ENCODE measurements around the gene DIS3L2.
"Not testable (repeated sequence)": the region's sequence is repeated elsewhere in the genome, so short reads cannot be mapped to it uniquely, and the experiment has no call there.

The DIS3L2 gene

DNA sequence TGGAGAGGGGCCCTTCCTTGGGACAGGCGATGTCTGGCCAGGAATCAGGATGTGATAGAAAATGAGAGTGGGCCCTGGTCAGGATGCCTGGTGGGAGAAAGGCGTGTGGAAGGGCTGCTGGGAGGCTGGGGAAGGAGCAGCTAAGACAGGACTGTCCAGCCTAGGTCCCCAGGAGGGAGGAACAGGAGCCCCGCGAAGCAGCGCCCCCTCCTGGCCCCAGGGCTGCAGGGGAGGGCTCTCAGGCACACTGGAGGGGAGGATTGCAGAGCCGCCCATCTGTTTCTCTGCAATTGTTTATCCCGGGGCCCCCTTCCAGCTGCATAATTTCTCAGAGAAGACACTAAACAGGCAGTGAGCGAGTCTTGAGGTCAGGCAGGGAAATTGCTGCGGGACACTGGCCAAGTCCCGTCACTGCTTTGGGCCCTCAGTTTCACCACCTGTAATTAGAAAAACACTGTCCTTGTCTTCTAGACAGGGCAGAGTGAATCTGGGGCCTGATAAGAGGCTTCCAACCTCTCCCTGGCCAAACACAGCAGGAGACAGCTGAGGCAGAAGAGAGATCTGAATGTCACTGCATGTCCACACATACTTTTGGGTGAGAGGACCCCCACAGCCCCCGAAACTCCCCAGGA is 31.4 kb upstream of the DIS3L2 start:
- DNase-seq (ENCODE audit: low read depth), result no peak

DNA sequence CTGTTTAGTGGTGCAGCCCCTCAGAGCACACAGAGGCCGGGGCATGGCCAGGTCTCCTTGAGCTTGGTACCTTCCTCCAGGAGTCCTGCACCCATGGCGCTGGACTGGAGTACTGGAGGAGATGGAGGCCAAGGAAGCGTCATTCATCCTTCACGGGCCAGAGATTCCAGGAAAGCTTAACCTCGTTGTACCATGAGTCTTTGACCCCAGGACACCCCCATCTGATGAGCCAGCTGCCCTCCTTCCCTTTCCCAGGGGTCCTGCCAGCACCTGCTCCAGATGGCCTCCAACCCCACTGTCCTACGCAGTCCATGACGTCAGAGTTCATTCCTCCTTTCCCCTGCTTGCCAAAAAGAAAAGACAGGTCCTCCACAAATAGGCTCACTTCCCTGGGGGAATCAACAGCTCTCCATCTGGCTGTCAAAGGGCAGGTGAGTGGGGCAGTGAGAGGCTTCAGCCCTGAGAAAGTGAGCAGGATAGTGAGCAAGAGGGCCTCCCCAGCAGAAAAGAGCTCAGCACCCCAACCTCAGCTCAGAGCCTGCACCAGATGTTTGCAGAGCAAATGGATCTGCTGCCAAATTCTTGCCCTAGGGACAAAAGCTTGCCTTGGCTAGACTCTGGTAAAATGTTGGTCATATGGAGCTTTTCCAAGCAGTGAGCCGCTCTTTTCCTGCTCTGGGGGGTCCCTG is 30.8 kb upstream of the DIS3L2 start:
- no peak for DNase-seq (ENCODE audit: low read depth)

DNA sequence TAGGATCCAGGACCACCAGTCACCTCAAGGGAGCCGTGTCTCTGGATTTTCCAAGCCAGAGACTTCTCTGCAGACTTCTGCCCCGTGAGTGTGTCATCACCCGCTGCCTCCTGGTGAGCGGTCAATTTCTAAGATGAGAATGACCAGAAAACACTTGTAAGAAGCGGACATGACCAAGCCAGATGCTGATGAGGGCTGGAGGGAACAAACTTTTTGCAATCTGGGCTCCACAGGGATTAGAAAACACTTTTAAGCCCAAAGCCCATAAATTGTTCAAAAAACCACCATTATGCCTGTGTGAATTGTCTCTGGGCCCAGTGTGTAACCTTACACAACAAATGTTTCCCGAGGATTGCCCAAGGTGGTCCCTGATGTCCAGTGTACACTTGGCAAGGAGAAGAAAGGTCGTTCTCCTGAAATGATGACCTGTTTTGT is 30.0 kb upstream of the DIS3L2 start:
- DNase-seq (ENCODE audit: low read depth), result no peak

DNA sequence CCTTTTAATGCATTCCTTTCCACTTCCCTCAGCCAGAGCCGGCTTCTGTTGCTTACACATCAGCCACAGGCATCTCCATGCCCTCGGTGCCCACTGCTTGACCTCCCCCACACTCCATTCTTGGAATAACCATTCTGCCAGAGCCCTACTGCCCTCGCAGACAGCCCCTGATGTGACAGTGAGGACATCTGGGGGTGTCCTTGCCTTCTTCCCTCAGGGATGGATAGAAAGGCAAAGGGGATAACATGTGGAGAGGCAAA is 28.9 kb upstream of the DIS3L2 start:
- no peak for DNase-seq (ENCODE audit: low read depth)

DNA sequence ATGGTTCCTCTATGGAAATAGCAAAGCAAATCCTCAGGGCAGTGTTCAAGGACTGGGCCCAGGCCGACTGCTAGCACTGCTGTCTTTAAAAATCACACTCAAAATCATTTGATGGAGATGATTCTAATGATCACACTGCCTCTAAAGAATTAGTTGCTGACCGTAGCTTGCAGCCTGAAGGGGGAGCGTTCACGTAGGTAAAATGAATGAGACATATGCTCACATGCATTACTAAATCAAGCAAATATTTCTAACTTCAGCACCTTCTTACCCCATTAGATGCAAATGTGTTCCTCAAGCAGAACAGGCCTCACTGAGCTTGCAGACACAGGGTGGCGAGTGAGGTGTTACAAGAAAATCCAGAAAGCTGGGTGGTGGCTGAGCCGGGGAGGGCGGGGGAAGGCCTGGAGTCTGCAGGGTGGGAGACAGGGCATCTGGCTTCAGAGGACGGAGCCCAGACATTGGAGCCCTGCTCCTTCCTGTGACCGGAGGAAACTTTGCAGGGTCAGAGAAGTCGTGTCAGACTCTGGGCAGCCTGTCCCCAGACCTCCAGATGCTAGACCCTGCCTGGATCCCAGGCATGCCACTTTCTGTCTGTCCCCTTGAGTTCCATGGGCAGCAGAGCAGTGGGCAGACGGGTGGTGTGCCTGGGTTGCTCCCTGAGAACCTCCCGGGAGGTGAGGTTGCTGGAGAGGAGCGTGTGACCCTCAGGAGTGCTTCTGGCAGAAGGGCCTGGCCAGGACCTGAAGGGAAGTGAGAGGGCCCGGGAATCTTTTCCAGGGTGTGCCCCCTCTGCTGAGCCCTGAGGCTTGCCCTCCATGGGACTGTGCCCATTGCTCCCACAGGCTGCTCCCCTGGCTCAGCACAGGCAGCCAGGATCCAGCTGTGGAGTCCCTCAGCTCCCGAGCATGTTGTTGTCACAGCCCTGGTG is 28.3 kb upstream of the DIS3L2 start:
- no peak for DNase-seq (ENCODE audit: low read depth)

DNA sequence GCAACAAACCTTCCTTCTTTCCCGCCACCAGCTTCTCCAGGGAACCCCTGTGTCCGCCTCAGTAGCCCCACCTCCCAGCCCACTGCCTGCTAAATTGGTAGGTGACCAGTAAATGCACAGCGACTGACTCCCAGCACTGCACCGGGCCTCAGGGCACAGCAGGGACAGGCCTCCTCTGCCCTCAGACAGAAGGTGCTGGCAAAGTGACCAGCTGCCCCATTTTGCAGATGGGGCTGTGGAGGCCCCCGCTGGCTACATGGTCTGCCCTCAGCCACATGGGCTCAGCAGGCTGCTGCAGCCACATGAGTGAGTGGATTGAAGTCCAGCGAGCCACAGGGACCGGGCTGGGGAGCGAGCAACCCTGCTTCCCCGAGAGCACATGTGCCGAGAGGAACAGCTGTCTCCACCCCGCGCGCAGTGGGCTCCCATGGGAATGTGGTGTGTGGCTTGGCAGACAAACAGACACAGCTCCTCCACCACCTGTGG is 27.6 kb upstream of the DIS3L2 start:
- DNase-seq (ENCODE audit: low read depth), result no peak

DNA sequence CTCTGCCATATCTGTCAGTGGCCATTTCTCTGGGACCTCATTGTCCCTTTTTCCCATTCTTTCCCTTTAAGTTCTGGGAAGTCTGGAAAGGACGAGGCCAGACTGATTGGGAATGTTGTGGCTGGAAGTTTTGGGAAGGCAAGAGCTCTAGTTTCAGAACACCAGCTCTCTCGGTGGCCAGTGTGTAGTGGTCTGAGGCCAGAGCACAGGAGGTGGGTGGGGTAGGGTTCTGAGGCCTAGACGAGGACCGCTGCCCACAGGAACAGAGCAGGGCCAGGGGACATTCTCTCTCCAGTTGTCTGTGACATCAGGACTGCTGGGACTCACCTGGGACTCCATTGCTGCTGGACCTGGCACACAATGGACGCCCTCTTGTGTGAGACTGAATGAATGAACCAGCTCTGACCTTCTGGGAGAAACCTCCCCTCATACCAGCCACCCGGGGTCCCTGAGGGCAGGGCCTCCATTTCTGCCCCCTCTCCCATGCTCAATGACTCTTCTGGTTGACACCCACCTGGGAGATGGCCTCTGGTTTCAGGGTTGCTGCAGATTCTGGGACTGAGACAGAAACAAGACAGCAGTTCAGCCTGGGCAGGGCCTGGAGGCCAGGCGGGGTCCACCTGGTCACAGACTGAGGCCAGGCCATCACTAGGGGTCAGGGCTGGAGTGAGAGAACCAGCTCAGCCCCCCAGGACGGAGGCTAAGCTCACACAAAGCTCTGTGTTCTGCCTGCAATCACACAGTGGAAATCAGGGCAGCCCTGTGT is 26.9 kb upstream of the DIS3L2 start:
- DNase-seq (ENCODE audit: low read depth), result no peak

DNA sequence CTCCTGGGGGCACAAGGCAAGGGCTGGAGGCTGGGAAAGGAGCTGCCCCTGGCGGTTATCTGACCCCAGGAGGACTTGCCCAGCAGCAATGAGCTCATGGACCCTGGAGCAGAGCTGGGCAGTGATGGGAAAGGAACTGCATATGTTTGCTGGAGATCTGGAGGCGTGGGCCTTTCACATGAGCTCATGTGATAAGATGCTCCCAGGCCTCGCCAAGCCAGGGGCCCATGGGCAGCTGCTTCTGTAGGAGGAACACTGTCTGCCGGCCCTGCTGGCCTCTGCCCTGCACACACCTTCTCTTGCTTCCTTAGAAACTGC is 26.3 kb upstream of the DIS3L2 start:
- DNase-seq (ENCODE audit: low read depth), result no peak

DNA sequence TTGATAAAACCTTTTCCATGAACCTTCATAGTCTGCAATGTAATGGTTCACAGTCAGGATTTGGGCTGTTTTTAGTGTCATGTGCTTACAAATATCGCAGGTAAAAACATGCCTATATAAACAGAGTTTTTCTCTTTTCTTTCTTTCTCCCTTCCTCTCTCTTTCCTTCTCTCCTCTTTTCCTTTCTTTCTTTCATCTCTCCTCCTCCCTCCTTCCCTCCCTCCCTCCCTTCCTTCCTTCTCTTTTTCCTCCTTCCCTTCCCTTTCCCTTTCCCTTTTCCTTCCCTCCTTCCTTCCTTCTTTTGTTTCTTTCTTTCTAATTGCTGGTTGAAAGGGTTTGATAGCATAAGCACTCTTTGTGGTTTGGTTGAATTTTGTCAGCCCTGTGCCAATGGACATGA is 25.7 kb upstream of the DIS3L2 start:
- no peak for DNase-seq (ENCODE audit: low read depth)

DNA sequence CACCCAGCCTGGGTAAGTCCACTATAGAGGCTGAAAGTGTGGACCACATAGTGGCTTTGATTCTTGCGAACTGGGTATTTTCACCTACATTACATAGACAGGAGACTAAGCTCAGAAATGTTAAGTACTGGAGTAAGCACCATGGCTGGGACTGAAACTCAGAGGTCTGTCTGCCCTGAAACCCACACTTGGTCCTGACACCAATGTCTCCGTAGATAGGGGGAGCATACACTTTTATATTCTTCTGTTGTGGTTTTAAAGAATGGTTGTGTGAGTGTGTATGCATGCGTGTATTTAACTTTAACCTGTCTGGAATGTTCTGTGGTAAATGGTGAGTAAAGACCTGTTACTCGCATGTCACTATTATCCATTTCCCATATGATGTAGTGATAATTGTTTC is 25.0 kb upstream of the DIS3L2 start:
- DNase-seq (ENCODE audit: low read depth), result no peak

DNA sequence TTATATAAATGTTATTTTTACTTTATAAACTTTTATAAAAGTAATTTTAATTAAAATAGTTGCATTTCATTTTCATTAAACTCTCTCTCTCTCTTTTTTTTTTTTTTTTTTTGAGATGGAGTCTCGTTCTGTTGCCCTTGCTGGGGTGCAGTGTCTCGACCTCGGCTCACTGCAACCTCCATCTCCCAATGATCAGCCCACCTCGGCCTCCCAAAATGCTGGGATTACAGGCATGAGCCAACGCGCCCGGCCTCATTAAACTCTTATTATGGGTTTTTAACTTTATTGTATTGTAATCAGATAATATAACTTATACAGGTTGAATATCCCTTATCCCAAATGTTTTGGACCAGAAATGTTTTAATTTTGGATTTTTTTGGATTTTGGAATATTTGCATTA is 24.5 kb upstream of the DIS3L2 start:
- no peak for DNase-seq (ENCODE audit: low read depth)

DNA sequence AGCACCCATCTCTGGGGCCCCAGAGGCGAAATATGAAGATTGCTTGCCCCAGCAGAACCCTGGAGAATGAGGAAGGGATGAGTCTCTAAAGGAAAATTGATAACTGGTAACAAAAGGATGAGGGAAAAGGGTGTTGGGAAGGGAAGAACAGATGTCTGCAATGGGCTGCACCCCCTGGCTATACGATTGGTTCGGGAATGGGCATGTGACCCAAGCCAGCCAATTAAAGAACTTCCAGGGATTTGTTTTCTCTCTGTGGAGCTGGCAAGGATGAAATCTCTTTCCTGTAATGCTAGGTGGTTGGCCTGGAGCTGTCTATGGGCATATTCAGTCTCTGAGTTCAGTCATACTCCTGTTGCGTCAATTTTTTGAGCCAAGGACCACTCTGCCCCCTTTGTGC is 22.5 kb upstream of the DIS3L2 start:
- no peak for DNase-seq (ENCODE audit: low read depth)

DNA sequence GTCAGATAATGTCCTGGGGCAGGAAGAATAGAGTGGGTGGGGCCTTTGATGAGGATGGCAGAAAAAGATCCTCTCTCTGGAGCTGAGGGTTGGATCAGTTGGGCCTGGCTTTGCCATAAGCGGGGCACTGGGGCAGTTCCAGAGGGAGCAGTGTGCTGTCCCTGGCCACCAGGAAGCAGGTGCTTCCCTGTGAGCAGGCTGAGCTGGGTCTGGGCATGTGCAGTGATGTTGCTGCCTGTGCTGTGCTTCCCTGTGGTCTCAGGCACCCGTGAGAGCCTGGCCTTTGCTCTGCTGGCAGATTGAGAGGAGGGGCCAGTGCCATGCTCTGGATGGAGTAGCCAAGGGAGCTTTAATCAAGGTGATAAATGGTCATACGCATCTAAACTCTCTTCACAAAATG is 20.7 kb upstream of the DIS3L2 start:
- DNase-seq (ENCODE audit: low read depth), result no peak

DNA sequence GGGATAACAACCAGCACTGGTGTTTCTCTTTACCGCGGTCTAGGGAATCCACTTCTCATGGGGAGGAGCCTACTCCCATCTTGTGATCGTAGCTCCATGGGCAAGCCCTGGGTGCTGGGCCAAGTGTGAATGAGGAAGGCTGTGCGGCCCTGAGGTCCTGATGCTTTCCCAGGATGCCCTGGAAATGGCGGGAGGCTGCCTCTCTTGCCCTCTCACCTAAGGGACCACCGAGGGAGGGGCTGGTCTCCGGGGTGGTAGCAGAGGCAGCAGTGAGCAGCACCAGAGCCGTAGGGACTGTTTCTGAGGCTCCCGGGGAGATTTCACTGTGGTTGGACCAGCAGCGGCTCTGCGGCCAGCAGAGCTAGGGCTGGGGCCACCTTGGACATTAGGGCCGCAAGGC is 19.8 kb upstream of the DIS3L2 start:
- DNase-seq (ENCODE audit: low read depth), result no peak

DNA sequence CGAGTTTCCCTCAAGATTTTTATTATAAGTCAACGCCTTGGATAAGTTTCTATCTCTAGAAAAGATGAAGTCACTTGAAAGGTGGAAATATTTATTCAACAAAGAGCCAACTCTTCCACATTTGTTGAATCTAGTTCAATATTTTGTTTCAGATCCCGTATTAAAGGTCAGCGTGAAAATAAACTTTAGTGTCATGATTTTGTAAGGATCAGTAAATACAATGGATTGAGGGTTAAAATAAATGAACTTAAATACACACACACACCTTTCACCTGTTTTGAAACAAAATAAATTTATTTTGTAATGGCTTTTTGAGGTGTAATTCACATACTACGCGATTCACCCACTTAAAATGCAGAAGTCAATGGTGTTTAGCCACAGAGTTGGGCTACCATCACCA is 19.3 kb upstream of the DIS3L2 start:
- no peak for DNase-seq (ENCODE audit: low read depth)

DNA sequence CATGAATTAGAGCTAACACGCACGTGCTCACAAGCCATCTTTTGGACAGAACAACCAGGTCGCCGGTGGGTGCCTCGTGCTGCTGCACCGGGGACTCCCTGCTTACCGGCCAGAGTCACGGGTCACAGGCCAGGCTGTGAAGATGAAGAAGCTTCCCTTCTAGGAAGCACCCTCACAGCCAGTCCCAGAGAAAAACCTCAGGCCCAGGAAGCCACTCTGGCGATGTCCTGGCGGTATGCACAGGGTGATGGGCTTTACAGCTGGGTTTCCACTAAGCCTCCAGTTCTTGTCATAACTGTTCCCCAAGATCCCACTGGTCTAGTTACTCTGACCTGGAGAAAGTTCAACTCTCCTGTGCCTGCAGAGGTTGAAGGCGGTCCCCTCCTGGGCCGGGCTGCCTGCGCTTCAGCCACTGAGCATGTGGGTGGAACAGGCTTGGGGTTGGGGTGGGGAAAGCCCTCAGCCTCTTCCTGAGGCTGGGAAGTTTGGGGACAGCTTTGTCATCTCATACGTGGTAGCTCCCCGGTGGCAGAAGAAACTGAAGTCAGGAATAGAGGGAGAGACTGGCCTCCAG is 15.2 kb upstream of the DIS3L2 start:
- DNase-seq (ENCODE audit: low read depth), result no peak

DNA sequence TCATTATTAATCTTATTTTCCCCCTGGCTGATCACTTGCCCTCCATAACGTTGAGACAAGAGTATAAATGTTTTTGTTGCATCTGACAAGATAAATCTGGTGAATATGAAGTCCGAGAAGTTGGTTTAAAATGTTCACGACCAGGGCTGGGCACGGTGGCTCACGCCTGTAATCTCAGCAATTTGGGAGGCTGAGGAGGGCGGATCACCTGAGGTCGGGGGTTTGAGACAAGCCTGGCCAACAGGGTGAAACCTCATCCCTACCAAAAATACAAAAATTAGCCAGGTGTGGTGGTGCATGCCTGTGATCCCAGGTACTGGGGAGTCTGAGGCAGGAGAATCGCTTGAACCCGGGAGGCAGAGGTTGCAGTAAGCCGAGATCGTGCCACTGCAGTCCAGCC is 14.4 kb upstream of the DIS3L2 start:
- not testable (repeated sequence) for DNase-seq (ENCODE audit: low read depth)

DNA sequence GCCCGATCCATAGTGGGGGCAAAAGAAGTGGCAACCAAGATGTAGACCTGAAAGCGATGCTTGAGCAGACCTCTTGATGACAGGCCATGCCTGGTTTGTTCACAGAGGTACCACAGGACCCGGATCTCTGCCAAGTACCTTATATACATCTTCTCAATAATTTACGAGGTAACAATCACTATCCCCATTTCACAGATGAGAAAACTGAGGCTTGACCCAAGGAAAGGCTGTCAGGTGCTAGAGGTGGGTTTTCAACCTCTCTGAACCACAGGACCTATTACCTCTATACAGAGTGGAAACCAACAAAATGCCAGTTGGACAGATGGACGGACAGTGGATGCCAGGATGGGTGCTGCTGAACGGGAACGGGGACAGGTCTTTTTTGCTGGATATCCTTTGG is 13.8 kb upstream of the DIS3L2 start:
- DNase-seq (ENCODE audit: low read depth), result no peak

DNA sequence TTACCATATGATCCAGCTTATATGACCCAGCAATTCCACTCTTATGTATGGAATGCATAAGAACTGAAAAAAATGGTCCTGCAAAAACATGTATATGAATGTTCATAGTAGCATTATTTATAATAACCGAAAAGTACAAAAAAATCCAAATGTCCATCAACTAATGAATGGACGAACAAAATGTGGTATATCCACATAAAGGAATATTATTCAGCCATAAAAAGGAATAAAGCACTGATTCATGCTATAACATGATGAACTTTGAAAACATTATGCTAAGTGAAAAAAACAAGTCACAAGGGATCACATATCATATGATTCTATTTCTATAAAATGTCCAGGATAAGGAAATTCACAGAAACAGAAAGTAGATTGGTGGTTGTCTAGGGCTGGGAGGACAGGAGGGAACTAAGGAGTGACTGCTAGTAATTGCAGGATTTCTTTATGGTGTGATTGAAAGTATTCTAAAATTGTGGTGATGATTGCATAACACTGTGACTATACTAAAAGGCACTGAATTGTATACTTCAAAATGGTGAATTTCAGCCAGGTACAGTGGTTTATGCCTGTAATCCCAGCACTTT is 10.0 kb upstream of the DIS3L2 start:
- DNase-seq (ENCODE audit: low read depth), result no peak

DNA sequence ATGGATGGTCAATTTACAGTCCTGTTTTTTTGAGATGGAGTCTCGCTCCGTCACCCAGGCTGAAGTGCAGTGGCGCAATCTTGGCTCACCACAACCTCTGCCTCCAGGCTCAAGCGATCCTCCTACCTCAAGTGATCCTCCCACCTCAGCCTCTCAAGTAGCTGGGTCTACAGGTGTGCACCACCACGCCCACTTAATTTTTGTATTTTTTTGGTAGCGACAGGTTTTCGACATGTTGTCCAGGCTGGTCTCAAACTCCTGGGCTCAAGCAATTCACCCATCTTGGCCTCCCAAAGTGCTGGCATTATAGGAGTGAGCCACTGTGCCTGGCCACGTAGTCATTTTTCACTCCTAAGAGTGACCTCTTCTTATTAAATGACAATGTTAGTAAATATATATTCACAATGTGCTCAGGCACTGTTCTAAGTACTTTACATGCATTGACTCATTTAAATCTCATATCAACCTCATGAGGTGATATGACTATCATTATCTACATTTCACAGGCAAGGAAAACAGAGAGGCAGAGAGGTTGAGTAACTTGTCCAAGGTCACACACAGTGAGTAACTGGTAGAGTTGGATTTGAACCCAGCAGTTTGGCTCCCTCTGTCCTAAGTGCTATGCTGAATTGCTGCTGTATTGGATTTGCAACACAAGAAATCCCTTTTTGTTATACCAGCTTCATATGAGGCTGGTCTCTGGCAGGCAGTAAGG is 5.6 kb upstream of the DIS3L2 start:
- no peak for DNase-seq (ENCODE audit: low read depth)

Data from stimulated activated CD8-positive, alpha-beta memory T cell treated with anti-CD3 and anti-CD28 coated beads, Interleukin-12 subunit alpha, Interleukin-12 subunit beta, amount 100 ng/mL, for 4 hours (primary cell).